ENCODE data around the gene STK17A. TPM values are rescaled to one million over a fixed set of nuclear protein-coding genes. Genes with fewer than 3 reads are reported as not detected.
"Not testable (repeated sequence)": the region's sequence is repeated elsewhere in the genome, so short reads cannot be mapped to it uniquely, and the experiment has no call there.

Gene STK17A
- total RNA-seq, 1 donor from 2014 or later: 16.1 TPM

GRCh38 chr7:43568529-43568928 is 14.4 kb upstream of the STK17A start:
- DNase-seq (ENCODE audit: low spot score): no peak

GRCh38 chr7:43569424-43569823 is 13.5 kb upstream of the STK17A start:
- no peak for DNase-seq (ENCODE audit: low spot score)

GRCh38 chr7:43570688-43571365 is 12.1 kb upstream of the STK17A start:
- no peak for DNase-seq (ENCODE audit: low spot score)

GRCh38 chr7:43572516-43573049 is 10.3 kb upstream of the STK17A start:
- DNase-seq (ENCODE audit: low spot score): peak; percentile 50

- not testable (repeated sequence) for DNase-seq (ENCODE audit: low spot score)
Measured at GRCh38 chr7:43573832-43574231, 9.1 kb upstream of the STK17A start.

GRCh38 chr7:43575506-43575905 is 7.4 kb upstream of the STK17A start:
- no peak for DNase-seq (ENCODE audit: low spot score)

GRCh38 chr7:43576241-43576640 is 6.7 kb upstream of the STK17A start:
- DNase-seq (ENCODE audit: low spot score): no peak

GRCh38 chr7:43577485-43577951 is 5.4 kb upstream of the STK17A start:
- no peak for DNase-seq (ENCODE audit: low spot score)

- peak; percentile 62 for DNase-seq (ENCODE audit: low spot score)
Measured at GRCh38 chr7:43583424-43584194, 701 bp downstream of the STK17A start.

GRCh38 chr7:43584195-43584586 is 1.3 kb downstream of the STK17A start:
- peak; percentile 17 for DNase-seq (ENCODE audit: low spot score)

GRCh38 chr7:43584733-43585132 is 1.8 kb downstream of the STK17A start:
- DNase-seq (ENCODE audit: low spot score): not testable (repeated sequence)

GRCh38 chr7:43585562-43585961 is 2.7 kb downstream of the STK17A start:
- DNase-seq (ENCODE audit: low spot score): no peak

- no peak for DNase-seq (ENCODE audit: low spot score)
Measured at GRCh38 chr7:43586251-43586900, 3.5 kb downstream of the STK17A start.

GRCh38 chr7:43588477-43589132 is 5.7 kb downstream of the STK17A start:
- no peak for DNase-seq (ENCODE audit: low spot score)

- no peak for DNase-seq (ENCODE audit: low spot score)
Measured at GRCh38 chr7:43589133-43589478, 6.2 kb downstream of the STK17A start.

GRCh38 chr7:43589728-43590127 is 6.8 kb downstream of the STK17A start:
- DNase-seq (ENCODE audit: low spot score): no peak

- DNase-seq (ENCODE audit: low spot score): no peak
Measured at GRCh38 chr7:43590862-43591557, 8.1 kb downstream of the STK17A start.

GRCh38 chr7:43591558-43592180 is 8.8 kb downstream of the STK17A start:
- no peak for DNase-seq (ENCODE audit: low spot score)

GRCh38 chr7:43592326-43592725 is 9.4 kb downstream of the STK17A start:
- no peak for DNase-seq (ENCODE audit: low spot score)

GRCh38 chr7:43593010-43593409 is 10.1 kb downstream of the STK17A start:
- DNase-seq (ENCODE audit: low spot score): no peak

- DNase-seq (ENCODE audit: low spot score): no peak
Measured at GRCh38 chr7:43594020-43594419, 11.1 kb downstream of the STK17A start.
